Ammon's horn (tissue), 1 donor: Measurements from ENCODE around the gene PSMB7.

Experiments used
- DNase-seq: peaks from one replicate; pipeline ENCODE4 v3.0.0-alpha.2; 2016; ENCODE audit warnings: low spot score

The PSMB7 gene

DNA sequence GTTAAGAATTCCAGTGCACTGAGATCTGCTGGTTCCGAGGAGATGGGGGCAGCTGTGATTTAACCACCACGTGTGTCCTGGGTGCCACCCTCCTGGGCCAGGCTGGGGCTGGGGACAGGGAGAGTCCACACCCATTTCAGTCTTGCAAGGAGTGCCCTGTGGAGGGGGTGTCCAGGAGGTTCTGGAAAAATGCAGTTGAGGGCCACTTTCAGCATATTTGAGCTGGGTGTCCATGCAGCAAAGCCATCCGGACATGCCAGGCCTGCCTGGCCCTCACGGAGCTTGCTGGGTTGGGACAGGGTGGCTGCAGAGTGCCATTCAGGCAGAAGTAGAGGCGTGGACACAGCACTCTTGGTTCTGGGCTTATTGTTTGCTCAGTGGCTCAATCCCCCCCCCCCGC is 89.4 kb downstream of the PSMB7 start:
- DNase-seq, result no peak

DNA sequence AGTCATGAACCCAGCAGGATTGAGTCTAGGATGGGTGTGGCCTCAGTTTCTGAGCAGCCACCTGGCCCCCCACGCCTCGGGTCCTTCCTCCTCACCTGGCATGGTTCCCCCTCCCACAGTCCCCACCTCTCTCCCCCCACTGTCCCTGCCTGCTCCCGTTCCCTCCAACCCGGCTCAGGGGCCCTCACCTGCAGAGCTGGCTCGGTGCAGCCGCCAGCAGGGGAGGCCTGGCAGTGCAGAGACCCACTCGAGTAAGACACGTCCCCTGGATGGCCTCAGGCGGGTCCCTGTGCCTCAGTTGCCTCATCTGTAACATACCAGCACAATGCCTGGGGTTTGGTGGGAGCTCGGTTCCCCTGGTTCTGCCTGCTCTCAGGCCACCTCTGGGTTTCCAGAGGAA is 91.3 kb downstream of the PSMB7 start:
- DNase-seq, result no peak

DNA sequence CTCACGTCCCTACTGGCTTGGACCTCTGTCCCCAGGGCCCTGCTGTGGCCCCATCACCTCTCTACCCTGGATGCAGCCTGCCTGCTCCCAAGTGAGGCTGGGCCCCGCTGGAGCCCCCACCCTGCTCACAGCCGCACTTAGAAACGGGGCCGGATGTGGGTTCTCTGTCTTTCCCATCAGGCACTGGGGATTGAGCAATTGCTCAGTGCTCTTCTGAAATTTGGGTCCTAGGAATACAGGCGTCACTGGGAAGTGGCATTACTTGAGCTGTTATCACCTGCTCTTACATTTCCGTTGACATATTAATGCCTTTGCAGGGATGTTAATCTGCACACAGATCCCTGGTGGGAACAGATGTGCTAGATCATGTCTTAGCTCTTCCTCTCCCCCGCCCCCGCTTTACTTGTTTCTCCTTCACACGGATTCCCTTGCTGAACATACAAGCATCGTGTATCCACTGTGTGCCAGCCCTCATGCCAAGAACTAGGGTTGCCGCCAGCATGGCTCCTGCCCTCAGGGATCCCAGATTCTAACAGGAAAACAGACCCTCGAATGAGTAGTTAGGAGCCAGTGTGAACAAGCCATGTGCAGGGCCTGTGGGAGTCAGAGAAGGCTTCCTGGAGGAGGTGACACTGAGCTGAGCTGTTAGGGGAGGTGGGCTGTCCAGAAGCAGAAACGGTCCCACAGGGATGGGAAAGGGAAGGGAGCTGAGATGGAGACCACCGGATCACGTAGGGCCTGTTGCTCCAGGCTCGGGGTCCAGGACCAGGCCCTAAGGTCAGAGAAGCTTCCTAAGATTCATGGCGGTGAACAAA is 92.4 kb downstream of the PSMB7 start:
- DNase-seq, result no peak

- no peak for DNase-seq
These were observed 93.3 kb downstream of the PSMB7 start for GRCh38 chr9:124321935-124322334.

DNA sequence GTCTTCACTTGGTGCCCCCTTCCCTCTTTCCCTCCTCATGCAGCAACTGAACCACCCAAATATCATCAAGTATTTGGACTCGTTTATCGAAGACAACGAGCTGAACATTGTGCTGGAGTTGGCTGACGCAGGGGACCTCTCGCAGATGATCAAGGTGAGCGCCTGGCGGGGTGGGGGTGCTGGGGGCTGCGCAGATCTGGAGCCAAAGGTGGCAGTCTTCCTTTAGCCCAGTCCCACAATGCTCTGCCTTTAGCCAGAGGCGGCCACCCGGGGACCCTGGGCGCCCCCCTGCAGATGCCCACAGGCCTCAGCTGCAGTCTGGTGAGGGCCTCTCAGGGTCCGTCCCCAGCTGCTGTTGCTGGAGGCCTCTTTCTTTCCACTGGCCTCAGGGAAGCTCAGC is 93.8 kb downstream of the PSMB7 start:
- no peak for DNase-seq

- DNase-seq, result peak; percentile 69
These were observed 94.9 kb downstream of the PSMB7 start for GRCh38 chr9:124320062-124320973.

- no peak for DNase-seq
These were observed 99.4 kb downstream of the PSMB7 start for GRCh38 chr9:124315882-124316281.

DNA sequence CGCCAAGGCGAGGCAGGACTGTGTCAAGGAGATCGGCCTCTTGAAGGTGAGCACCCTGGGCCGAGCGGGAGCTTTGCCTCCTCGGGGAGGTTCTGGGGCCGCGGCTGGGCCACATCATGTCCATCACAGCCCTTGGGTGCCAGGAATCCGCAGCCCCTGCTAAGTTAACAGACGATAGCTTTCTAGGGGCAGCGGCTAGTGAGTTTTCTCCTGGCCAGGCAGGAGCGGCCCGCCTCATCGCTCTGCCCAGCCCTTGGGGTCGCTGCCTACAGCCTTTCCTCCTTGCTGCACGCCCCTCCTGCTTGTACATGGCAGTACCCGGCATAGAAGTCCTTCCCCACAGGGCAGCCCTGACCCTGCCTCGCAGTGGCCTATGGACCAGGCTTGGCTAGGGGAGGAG is 101.3 kb downstream of the PSMB7 start:
- no peak for DNase-seq

DNA sequence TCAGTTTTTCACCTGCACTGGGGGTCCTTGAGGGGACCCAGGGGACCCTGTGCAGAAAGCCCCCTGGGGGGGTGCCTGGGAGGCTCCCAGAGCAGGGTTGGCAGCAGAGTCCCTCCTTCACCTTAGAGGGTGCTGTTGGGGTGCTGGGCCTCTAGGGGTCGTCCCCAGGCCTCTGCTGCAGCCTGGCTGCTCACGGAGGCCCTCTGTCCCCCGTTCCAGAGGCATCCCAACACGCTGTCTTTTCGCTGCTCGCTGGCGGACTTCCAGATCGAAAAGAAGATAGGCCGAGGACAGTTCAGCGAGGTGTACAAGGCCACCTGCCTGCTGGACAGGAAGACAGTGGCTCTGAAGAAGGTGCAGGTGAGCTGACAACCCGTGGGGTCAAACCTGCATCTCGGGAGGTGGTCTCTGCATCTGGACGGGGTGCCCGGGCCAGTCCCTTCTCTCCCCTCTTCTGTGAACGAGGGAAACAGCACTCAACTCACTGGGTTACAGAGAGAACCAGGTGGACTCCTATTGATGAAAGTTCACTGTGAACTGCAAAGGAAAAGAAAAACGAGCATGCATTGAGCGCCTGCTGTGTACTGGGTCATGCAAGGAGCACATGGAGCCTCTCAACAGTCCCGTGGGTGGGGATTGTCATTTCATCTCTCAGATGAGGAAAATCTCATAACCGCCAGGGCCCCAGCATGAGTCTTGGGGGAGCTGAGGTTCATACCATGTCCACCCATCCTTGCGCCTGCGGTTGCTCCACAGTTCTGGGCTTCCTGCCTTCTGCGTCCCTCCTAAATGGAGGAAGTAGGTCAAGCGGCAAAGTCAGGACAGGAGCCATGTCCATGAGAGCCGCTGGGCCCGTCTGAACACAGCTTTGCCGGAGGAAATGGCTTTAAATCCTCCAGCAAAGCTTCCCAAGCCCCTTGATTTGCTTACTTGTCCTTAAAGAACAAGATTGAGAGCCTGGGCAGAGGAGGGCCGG is 102.7 kb downstream of the PSMB7 start:
- DNase-seq, result peak; percentile 61

- DNase-seq, result no peak
These were observed 104.0 kb downstream of the PSMB7 start for GRCh38 chr9:124311283-124311682.

DNA sequence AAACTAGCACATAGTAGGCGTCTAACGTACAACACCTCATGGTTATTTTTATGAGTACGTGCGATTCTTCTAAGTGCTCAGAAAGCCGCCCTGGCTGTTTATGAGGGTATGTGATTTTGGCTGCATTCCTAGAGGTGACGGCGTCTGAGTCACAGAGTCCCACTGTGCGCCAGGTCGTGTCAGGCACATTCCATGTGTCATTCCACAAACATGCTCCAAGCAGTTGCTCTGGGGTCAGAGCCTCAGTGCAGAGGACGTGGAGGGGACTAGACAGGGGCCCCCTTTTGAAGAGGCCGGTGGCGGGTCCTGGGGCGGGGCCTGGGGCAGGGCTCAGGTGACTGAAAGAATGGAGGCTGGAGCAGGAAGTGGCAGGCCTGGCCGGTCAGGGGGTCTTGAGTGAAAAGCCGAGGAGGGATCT is 105.6 kb downstream of the PSMB7 start:
- DNase-seq, result no peak

DNA sequence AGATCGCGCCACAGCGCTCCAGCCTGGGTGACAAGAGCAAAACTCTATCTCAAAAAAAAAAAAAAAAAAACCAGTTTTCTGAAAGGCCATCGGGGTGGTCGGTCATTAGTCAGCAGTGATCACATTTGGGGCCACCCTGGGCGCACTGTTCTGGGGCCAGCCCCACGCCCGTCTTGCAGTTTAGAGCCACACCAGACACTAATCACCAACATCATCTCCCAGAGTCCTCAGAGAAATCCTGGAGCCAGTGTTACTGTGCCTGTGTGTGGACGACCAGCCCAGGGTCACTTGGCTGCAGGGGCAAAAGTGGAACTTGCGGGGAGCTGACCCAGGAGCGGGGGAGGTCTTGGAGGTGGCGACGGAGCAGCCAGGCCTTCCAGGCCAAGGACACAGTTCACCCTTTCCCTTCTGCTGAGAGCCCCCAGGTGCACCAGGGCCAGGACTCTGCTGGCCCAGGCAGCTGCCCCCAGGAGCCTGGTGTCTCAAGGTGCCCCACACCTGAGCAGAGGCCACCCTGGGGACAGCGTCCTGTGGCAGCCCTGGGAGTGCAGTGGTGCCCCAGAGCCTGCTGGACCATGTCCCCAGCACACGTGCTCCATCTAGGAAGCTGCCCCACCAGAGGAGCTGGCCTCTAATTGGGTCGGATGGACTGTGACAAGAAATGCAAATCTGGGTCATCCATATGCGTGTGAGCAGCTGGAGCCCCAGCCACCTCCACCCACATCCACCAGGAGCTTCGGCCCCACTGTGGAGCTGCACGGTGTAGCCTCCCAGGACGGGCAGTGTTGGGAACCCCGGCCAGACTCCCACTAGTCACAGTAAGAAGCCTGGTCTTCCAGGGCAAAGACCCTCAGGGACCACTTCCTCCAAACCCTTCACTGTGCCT is 106.4 kb downstream of the PSMB7 start:
- no peak for DNase-seq

- no peak for DNase-seq
These were observed 107.7 kb downstream of the PSMB7 start for GRCh38 chr9:124307379-124308030.

- DNase-seq, result no peak
These were observed 109.0 kb downstream of the PSMB7 start for GRCh38 chr9:124306098-124306735.

DNA sequence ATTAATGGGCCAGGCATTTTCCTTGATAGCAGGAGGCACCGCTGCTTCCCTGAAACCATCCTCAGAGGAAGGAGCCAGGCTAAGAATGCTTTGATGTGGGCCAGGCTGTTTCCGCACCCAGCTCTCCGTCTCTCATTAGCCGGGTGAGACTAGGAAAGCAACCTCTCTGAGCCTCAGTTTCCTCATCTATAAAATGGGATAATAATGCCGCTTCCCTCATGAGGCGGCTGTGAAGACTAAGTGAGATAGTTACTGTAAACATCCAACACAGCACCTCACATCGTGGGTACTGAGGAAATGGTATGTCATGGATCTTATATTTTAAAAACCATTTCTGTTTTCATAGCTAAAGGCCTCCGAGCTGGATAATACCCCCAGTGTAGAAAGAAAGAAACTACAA is 111.0 kb downstream of the PSMB7 start:
- no peak for DNase-seq

DNA sequence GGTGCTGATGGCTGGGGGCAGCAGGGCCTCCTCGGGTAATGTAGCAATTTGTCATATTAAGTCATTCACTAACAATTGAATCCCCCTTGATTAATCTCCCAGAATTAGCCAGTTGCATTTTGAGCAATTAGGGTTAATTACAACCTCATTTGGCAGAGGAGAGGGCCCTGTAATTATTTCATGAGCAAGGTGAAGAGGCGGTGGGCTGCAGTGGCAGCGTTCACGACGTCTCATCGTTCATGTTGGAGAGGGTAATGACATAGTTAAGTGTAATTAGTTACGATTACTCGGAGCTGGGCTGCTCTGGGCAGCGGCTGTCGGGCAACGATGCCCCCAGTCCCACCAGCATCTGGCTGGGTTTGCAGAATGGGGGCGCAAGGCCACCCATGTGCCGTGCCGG is 111.5 kb downstream of the PSMB7 start:
- no peak for DNase-seq
